ENCODE data around the gene TMEM203.
A peak's percentile ranks its signal among the peaks of the same experiment; 100 is the strongest.

TMEM203 gene

DNA sequence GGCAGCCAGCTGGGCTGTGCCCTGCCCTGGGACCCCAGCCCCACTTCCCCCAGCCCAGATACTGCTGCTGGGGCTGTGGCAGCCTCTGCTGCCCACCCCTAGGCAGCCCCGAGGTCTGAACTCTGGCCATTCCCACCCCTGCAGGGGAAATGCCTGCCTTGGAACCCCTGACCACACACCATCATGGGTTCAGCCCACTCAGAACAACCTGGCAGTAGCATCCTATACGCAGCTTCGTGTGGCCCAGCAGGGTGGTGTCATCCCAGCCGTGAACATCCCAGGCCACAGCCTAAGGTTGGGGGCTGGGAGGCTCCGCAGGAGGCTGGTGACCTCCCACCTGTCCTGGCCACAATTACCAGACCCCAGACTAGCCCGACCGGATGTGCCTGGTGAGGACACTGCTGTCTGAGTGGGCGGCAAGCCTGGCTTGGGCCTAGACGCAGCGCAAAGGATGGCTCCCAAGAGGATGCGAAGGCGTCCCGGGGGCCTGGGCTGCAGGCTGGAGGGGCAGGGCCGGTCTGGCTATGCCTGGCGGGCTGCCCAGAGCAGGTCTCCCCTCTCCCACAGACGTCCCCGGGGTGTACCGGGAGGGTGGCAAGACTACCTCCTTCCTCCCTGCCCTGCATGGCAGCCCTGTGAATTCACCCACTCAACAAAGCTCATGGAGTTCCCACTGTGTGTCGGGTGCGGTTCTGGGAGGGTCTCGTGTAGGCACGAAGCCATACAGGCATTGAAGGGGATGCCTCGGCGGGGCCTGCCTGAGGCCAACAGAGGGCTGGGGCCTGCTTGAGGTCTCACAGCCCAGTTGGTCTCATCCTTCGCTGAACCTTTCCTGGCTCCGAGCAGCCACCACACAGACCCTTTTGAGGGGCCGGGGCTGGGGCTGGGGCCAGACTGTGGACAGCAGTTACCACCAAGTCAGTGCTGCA is 23.8 kb upstream of the TMEM203 start:
- no peak for FAIRE-seq

DNA sequence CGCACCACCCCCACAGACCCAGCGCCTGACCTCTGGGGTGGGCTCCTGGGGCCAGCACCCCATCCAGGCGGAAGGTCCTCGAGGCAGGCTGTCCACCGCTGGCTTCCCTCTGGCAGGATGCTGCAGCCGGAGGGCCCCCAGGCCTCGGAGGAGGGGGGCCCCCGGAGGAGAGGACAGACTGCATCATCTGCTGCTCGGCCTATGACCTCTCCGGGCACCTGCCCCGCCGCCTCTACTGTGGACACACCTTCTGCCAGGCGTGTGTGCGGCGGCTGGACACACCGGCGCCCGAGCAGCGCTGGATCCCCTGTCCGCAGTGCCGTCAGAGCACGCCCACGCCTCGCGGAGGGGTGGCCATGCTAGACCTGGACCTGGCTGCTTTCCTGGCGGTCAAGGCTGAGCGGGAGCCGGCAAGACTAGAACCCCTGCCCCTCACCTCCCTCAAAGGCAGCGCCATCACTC is 23.1 kb upstream of the TMEM203 start:
- FAIRE-seq: no peak

DNA sequence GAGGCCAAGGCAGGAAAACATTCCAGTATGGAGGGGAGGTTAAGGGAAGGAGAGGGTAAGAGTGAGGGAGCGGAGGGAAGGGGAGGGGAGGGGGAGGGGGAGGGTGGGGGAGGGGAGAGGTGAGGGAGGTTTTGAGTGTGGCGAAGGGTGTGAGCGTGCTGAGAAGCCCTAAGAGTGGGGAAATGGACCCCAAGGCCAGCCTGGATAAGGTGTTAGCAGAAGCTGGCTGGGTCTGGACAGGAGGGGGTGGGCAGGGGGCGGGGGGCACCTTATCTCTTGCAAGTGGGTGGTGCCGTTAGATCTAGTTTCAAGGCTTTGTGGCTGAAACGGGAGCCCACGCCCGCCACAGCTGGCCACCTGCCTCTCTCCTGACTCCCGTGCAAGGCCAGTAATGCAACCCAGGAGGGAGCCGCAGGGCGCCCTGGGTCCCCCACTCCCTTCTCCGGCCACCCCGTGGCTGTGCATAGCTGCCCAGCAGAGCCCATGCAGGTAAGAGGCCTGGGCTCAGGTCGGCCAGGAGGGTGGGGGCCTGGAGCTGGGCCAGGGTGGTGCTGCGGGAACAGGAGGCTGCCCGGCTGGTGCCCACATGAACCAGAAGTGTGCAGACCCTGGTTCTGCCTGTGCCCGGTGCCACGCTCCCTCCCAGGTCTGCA is 22.5 kb upstream of the TMEM203 start:
- FAIRE-seq: no peak

- no peak for FAIRE-seq
These were observed 21.8 kb upstream of the TMEM203 start, which contains the start of gene RNF224 for GRCh38 chr9:137227054-137227852. Gene RNF224 (plus strand): TSS chr9:137227502. CDS start chr9:137228336, 834 bp downstream.

- FAIRE-seq: no peak
These were observed 21.0 kb upstream of the TMEM203 start for GRCh38 chr9:137226338-137227053.

GRCh38 chr9:137225699-137226331 is 20.4 kb upstream of the TMEM203 start:
- no peak for FAIRE-seq

DNA sequence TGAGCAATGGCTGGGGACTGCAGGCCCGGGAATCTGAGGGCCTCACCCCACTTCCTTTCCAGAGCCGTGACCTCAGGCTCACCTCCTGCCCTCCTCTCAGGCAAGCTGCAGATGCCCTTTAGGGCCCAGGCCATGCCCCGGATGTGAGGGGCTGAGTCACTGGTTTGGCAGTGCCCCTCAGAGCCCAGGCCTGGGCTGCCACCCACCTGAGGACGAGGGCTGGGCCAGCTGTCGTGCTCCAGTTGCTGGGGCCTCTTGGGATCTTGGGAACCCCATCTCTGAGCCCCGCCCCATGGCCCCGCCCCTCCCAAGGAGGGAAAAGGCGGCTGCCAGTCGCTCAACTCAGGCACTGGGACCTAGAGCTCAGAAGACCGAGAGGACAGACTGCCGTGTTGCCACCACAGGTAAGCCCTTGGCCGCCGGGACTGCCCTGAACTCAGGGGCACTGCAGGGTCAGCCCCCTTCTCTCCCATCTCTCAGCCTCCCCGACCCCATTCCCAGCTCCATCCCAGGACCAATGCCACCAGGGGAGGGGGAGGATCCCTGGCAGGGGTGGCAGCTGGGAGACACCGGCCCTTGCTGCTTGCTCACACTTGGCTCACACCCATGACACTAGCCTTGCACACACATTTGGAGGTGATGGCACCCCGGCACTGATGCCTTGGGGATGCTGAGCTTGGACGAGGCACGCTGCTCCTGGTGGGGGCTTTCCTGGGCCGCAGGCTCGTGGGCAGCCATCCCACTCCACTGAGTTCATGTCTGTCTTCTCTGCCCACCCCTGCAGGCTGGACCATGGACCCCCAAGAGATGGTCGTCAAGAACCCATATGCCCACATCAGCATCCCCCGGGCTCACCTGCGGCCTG is 19.6 kb upstream of the TMEM203 start, which contains the start of gene CYSRT1:
Gene CYSRT1 (plus strand): TSS at position 345 of the 865 bp plus-strand sequence. CDS start 448 bp downstream, at position 793.
- no peak for FAIRE-seq

GRCh38 chr9:137223078-137223970 is 17.9 kb upstream of the TMEM203 start:
- FAIRE-seq: peak; percentile 86

DNA sequence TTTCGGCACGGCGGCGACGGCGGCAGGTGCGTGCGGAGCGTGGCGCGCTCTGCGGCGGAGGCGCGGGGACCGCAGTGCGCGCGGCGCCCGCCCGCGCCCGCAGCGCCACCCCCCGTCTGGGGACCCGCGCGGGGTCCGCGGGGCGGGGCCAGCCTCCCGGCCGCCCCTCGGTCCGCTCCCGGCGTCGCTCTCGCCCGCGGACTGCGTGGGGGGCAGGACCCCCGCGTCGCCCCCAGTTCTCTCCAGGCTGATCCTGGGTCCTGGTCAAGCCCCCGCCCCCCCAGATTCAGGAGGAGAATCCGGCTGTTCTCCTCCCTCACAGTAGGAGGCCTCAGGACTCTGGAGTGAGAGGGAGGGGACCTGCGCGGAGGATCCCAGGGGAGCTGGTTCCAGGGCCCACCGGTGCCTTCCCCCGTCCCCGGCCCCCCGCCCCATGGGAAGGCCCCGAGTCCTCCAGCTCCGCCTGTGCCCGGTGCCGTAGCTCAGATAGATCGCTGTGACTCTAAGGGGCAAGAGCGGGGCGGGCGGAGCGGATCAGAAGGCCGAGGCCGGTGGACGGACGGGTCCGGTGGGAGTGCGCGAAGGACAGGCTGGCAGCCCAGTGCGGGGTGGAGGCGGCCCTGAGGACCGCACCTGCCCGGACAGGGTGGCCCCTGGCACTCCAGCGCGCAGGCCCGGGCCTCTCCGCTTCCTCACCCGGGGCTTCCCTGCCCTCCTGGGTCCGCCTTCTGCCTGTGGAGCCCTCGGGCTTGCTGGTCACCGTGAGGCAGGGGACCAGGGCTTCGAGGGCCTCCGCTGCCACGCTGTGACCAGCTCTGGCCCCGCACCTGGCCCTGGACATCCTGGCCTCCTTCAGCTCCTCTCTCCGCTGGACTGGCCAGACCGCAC is 17.0 kb upstream of the TMEM203 start, which contains the start of gene RNF208:
Gene RNF208 (minus strand): TSS at position 51 of the 888 bp plus-strand sequence. CDS start 1,028 bp downstream, outside the sequence.
- FAIRE-seq: no peak

GRCh38 chr9:137221506-137222111 is 16.2 kb upstream of the TMEM203 start:
- FAIRE-seq: no peak

DNA sequence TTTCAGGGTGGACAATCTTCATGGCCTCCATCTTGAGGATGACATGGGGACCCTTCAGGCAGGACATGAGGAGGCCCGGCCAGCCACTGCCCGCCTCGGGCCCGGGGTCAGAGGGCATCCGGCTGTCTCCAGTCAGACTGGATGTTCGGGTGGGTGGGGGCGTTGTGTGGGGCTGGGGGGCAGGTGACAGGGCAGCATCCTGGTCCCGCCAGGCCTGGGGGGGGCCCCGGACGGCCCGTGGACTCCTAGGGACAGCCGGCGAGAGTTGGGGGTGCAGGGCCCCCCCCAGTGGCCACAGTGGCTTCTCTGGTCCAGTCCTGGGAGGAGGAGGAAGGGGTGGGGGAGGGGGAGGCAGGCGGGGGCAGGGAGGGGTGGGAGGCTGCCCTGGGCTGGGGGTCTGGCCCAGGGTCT is 15.7 kb upstream of the TMEM203 start:
- no peak for FAIRE-seq

- FAIRE-seq: no peak
These were observed 15.1 kb upstream of the TMEM203 start for GRCh38 chr9:137220317-137221094.

- no peak for FAIRE-seq
These were observed 14.4 kb upstream of the TMEM203 start for GRCh38 chr9:137219757-137220316.

DNA sequence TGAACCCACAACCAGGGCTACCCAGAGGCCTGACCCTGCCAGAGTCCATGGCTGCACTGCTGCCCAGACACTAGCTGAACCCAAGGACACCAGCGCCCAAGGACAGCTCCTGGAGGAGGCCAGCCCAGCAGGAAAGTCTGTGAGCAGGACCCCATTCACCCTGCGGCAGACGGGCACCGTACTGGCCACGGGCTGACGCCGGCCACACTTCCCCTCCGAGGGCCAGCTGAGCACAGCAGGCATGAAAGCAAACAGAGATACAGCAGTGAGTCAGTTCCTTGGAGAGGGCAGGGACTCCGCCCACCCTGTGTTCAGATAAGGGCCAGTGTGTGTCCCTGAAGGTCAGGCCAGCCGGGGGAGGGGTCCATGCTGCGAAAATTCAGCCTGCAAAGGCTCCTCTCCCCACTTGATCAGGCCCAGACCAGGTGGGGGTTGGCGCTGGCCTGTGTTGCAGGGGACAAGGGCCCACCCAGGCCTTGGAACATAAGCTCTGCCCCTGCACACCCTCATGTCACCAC is 13.4 kb upstream of the TMEM203 start:
- no peak for FAIRE-seq

DNA sequence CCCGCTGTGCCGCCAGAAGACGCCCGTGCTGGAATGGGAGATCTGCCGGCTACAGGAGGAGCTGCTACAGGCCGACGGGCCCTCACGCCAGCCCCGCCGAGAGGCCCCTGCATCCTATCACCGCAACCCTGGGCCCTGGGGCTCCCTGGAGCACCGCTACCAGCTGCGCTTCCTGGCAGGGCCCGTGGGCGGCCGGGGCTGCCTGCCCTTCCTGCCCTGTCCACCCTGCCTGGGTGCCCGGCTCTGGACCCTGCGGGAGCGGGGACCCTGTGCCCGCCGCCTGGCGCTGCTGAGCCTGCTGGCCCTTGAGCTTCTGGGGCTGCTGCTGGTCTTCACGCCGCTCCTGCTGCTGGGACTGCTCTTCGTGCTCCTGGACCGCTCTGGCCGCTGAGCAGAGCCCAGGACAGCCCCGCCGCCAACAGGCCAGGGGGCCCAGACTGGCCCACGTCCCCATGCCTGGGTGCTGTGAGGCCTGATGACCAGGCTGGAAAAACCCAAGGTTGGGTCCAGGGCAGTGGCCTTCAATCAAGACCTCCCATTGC is 12.8 kb upstream of the TMEM203 start:
- no peak for FAIRE-seq

Measured in TTC549 (cell line).